H1 (cell line): ENCODE measurements around the gene EPB41L4B. TPM values are rescaled to one million over a fixed set of nuclear protein-coding genes. Genes with fewer than 3 reads are reported as not detected.
A peak's percentile ranks its signal among the peaks of the same experiment; 100 is the strongest.

Experiments
- CTCF ChIA-PET: fragments of 300-600 bp; sonication (Branson Sonifier 250); formaldehyde crosslinking; loops from one replicate; lab custom pipeline; 2021; ENCODE audit not compliant: partially characterized antibody; lab: Charles Lee
- POLR2A ChIA-PET: fragments of 300-600 bp; sonication (Branson Sonifier 250); formaldehyde crosslinking; loops from one replicate; lab custom pipeline; 2021; ENCODE audit warnings: inconsistent platforms; ENCODE audit not compliant: partially characterized antibody; lab: Charles Lee
- DNase-seq, 2 experiments: peaks; one replicate each; pipeline versions ENCODE4 v3.0.0 to v3.0.0-alpha.2; 2010 to 2022; ENCODE audit warnings: low spot score in 2 of 2, low read depth in 1 of 2, mixed read lengths in 1 of 2
- FAIRE-seq: peaks from 2 replicates; lab custom pipeline; 2011; peaks lifted over from hg19 to GRCh38; lab: Jason Lieb, UNC
- H2AFZ ChIP-seq: 2 replicates; pipeline ENCODE4 v1.8.1; 2012; ENCODE audit warnings: low read length, inconsistent platforms
- H2AK5ac ChIP-seq: 2 replicates; pipeline ENCODE4 v1.6.1; 2013; ENCODE audit warnings: low read depth, low read length
- H2BK120ac ChIP-seq: replicated peaks from 2 replicates; pipeline ENCODE3; 2013; ENCODE audit warnings: low read depth, low read length, inconsistent platforms
- H2BK12ac ChIP-seq: 2 replicates; pipeline ENCODE4 v1.6.1; 2013; ENCODE audit warnings: low read depth, low read length
- H2BK15ac ChIP-seq: 2 replicates; pipeline ENCODE4 v1.6.1; 2013; ENCODE audit warnings: low read length
- H2BK20ac ChIP-seq: 2 replicates; pipeline ENCODE4 v1.6.1; 2013; ENCODE audit warnings: low read length
- H2BK5ac ChIP-seq: 2 replicates; pipeline ENCODE4 v1.6.1; 2013; ENCODE audit warnings: low read depth, low read length
- H3K14ac ChIP-seq: 2 replicates; pipeline ENCODE4 v1.6.1; 2013; ENCODE audit warnings: inconsistent platforms; ENCODE audit not compliant: insufficient read length
- H3K18ac ChIP-seq: 2 replicates; pipeline ENCODE4 v1.6.1; 2013; ENCODE audit warnings: low read length; ENCODE audit errors: extremely low read depth
- H3K23ac ChIP-seq: 2 replicates; pipeline ENCODE4 v1.6.1; 2013; ENCODE audit warnings: inconsistent platforms; ENCODE audit not compliant: insufficient read length
- H3K23me2 ChIP-seq: 2 replicates; pipeline ENCODE4 v1.6.1; 2013; ENCODE audit warnings: low read depth, low read length
- H3K27ac ChIP-seq: 2 replicates; pipeline ENCODE4 v1.6.1; 2011; ENCODE audit warnings: low read depth, low read length, inconsistent platforms
- H3K27me3 ChIP-seq, 4 experiments: replicated peaks in 1 of 4; 1 replicate in 1 of 4; 2 replicates in 3 of 4; pipeline versions ENCODE4 v1.6.1 to v1.8.1; 2011 to 2013; ENCODE audit warnings: low read length in 3 of 4, mild to moderate bottlenecking in 3 of 4, inconsistent platforms in 2 of 4, mixed read lengths in 2 of 4, moderate library complexity in 1 of 4; ENCODE audit not compliant: control insufficient read depth in 3 of 4, insufficient read depth in 3 of 4; ENCODE audit errors: extremely low read depth in 1 of 4
- H3K36me3 ChIP-seq, 4 experiments: 2 replicates each; pipeline versions ENCODE4 v1.6.1 to v1.8.1; 2011 to 2013; ENCODE audit warnings: mild to moderate bottlenecking in 4 of 4, low read length in 3 of 4, moderate library complexity in 2 of 4, control low read depth in 1 of 4, inconsistent platforms in 1 of 4; ENCODE audit not compliant: insufficient read depth in 4 of 4, control insufficient read depth in 2 of 4
- H3K4ac ChIP-seq: replicated peaks from 2 replicates; pipeline ENCODE3; 2013; ENCODE audit warnings: low read length, low read depth, mixed read lengths, inconsistent platforms; ENCODE audit not compliant: insufficient read length
- H3K4me1 ChIP-seq, 4 experiments: replicated peaks in 1 of 4; 1 replicate in 1 of 4; 2 replicates in 3 of 4; pipeline versions ENCODE4 v1.6.1 to v1.8.1; 2011 to 2013; ENCODE audit warnings: low read length in 3 of 4, inconsistent platforms in 2 of 4, mixed read lengths in 1 of 4; ENCODE audit not compliant: insufficient read depth in 4 of 4, control insufficient read depth in 3 of 4
- H3K4me2 ChIP-seq, 2 experiments: 2 replicates each; pipeline versions ENCODE4 v1.6.1 to v1.8.1; 2011 to 2013; ENCODE audit warnings: low read depth in 2 of 2, low read length in 2 of 2, control low read depth in 1 of 2, inconsistent platforms in 1 of 2, mild to moderate bottlenecking in 1 of 2; ENCODE audit not compliant: insufficient read depth in 1 of 2
- H3K4me3 ChIP-seq, 4 experiments: fragments of 200-600, 300-600 bp in 1 of 4; sonication (generic), shearing (Covaris generic), sonication (Bioruptor Twin) in 1 of 4; 2 replicates each; pipeline versions ENCODE4 v1.5.1 to v1.8.1; 2011 to 2016; ENCODE audit warnings: low read length in 4 of 4, low read depth in 3 of 4, control low read depth in 2 of 4, inconsistent platforms in 2 of 4, mild to moderate bottlenecking in 2 of 4, mixed read lengths in 1 of 4, moderate library complexity in 1 of 4; ENCODE audit not compliant: insufficient read depth in 2 of 4; ENCODE audit errors: extremely low read depth in 1 of 4
- H3K56ac ChIP-seq: replicated peaks from 2 replicates; pipeline ENCODE3; 2013; ENCODE audit warnings: low read depth, mild to moderate bottlenecking, mixed read lengths, low read length, inconsistent platforms; ENCODE audit not compliant: insufficient read length
- H3K79me1 ChIP-seq: 2 replicates; pipeline ENCODE4 v1.6.1; 2013; ENCODE audit warnings: low read depth, low read length, control low read depth
- H3K79me2 ChIP-seq, 2 experiments: 2 replicates each; pipeline versions ENCODE4 v1.6.1 to v1.8.1; 2012 to 2013; ENCODE audit warnings: low read length in 2 of 2, mild to moderate bottlenecking in 2 of 2, inconsistent platforms in 1 of 2; ENCODE audit not compliant: insufficient read depth in 2 of 2, control insufficient read depth in 1 of 2
- H3K9ac ChIP-seq, 4 experiments: replicated peaks in 1 of 4; 1 replicate in 1 of 4; 2 replicates in 3 of 4; pipeline versions ENCODE4 v1.6.1 to v1.8.1; 2011 to 2013; ENCODE audit warnings: low read depth in 3 of 4, low read length in 3 of 4, control low read depth in 2 of 4, mild to moderate bottlenecking in 2 of 4, moderate library complexity in 2 of 4, inconsistent platforms in 1 of 4; ENCODE audit errors: extremely low read depth in 1 of 4
- H3K9me3 ChIP-seq, 2 experiments: 2 replicates each; pipeline versions ENCODE4 v1.6.1 to v1.8.1; 2012 to 2013; ENCODE audit warnings: mild to moderate bottlenecking in 2 of 2, moderate library complexity in 2 of 2, control low read depth in 1 of 2, inconsistent platforms in 1 of 2, low read depth in 1 of 2, low read length in 1 of 2, mixed read lengths in 1 of 2; ENCODE audit not compliant: insufficient read depth in 2 of 2
- H4K20me1 ChIP-seq, 2 experiments: replicated peaks in 1 of 2; 2 replicates each; pipeline versions ENCODE3 to v1.8.1; 2011 to 2013; ENCODE audit warnings: inconsistent platforms in 2 of 2, low read length in 2 of 2, mild to moderate bottlenecking in 1 of 2; ENCODE audit not compliant: insufficient read depth in 2 of 2, control insufficient read depth in 1 of 2
- H4K5ac ChIP-seq: 2 replicates; pipeline ENCODE4 v1.6.1; 2013; ENCODE audit warnings: low read length, low read depth, mixed read lengths, inconsistent platforms; ENCODE audit not compliant: insufficient read length
- H4K8ac ChIP-seq: 2 replicates; pipeline ENCODE4 v1.8.0; 2013; ENCODE audit warnings: mild to moderate bottlenecking, moderate library complexity, low read length, inconsistent platforms; ENCODE audit not compliant: insufficient read depth; ENCODE audit errors: extremely low read depth
- H4K91ac ChIP-seq: replicated peaks from 2 replicates; pipeline ENCODE3; 2013; ENCODE audit warnings: low read length, mixed read lengths, inconsistent platforms; ENCODE audit not compliant: insufficient read length
- KDM1A ChIP-seq: fragments of 200-600, 300-600 bp; sonication (generic); IDR thresholded peaks from 2 replicates; pipeline ENCODE4 v1.7.1; 2016; ENCODE audit warnings: mild to moderate bottlenecking, low read length, borderline replicate concordance
- KDM4A ChIP-seq: IDR thresholded peaks from one replicate; pipeline ENCODE4 v1.7.1; 2012; ENCODE audit warnings: low read depth, mild to moderate bottlenecking, moderate library complexity, low read length, inconsistent platforms; ENCODE audit not compliant: severe bottlenecking
- SP1 ChIP-seq: IDR thresholded peaks from 2 replicates; pipeline ENCODE4 v1.6.1; 2011; ENCODE audit warnings: low read depth, low read length
- WGBS, 2 experiments: shearing (Covaris generic) in 1 of 2; methylation state at CpG; one replicate each; pipeline versions ENCODE4 v1.1.6 to v1.1.7; 2013 to 2015; ENCODE audit warnings: low lambda C conversion rate in 2 of 2, mixed read lengths in 2 of 2, inconsistent platforms in 1 of 2, low coverage in 1 of 2, missing lambda C conversion rate in 1 of 2; ENCODE audit not compliant: insufficient replicate concordance in 2 of 2, insufficient coverage in 1 of 2, insufficient read length in 1 of 2; ENCODE audit errors: extremely low coverage in 1 of 2, missing lambda C conversion rate in 1 of 2; 5-methylcytosine and 5-hydroxymethylcytosine counted together
- polyA plus RNA-seq, 7 experiments: library from polyadenylated mRNA; depleted of rRNA in 3 of 7; stranded (reverse) in 5 of 7; unstranded in 2 of 7; fragments of >200 nt in 5 of 7; fragments of 200-250 nt in 2 of 7; gene quantifications; 1 replicate in 5 of 7; 2 replicates in 1 of 7; 4 replicates in 1 of 7; pipeline versions ENCODE4 v1.2.1 to v1.2.3, GENCODE V29; 2011 to 2013; ENCODE audit warnings: missing spikeins in 2 of 7, mixed read lengths in 2 of 7
- total RNA-seq: library from RNA; stranded (reverse); fragmentation: NEBNext Ultra II Directional; extraction: Animal tissue kit (Norgen Biotek cat#: 25700); gene quantifications from 2 replicates; pipeline ENCODE4 v1.2.1, GENCODE V29; 2021

Gene EPB41L4B
- total and polyA plus RNA-seq, 2 of the 8 experiments (the other 6 are each of a cell fraction or from before 2014, with no cell fraction given): 11.9 to 25.0 TPM

DNA sequence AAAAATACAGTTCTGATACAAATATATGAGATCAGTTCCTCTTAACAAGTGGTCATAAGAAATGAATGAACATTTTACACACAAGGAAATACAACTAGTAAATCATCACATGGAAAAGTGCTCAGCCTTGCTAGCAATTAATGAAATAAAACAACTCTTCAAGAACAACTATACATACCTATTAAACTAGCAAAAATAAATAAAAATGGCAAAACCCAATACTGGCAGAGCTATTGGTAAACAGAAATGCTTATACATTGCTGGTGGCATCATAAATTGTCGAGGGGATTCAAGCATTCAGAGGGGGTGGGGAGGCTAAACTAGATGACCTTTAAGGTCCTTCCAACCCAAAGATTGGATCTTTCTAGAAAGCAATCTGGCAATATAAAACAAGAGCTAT lies 147.9 kb downstream of the EPB41L4B start:
- Histone ChIP-seq H4K5ac (no peak overlapping the region), H3K27ac (no peak overlapping the region), H3K56ac (no peak overlapping the region), H2BK20ac (no peak overlapping the region), H2BK5ac (no peak overlapping the region), H2BK120ac (no peak overlapping the region), H3K36me3 (no peaks in the 10 kb centered on the region), H2BK12ac (no peak overlapping the region), H3K18ac (no peak overlapping the region), H3K14ac (no peak overlapping the region), H3K23ac (no peak overlapping the region), H3K4me2 (no peak overlapping the region), H2AK5ac (no peak overlapping the region), H4K8ac (no peak overlapping the region), H3K9me3 (no peaks in the 10 kb centered on the region), H2BK15ac (no peak overlapping the region), H3K23me2 (no peaks in the 10 kb centered on the region), H3K9ac (no peak overlapping the region), H3K4me3 (no peak overlapping the region), H2AFZ (no peak overlapping the region), H4K20me1 (no peaks in the 10 kb centered on the region), H3K4ac (no peak overlapping the region), H3K79me2 (no peaks in the 10 kb centered on the region), H4K91ac (no peak overlapping the region), H3K79me1 (no peaks in the 10 kb centered on the region), H3K4me1 (no peaks in the 10 kb centered on the region), H3K27me3 (peaks cover 0 to under 1% (median under 1%) of the 10 kb centered on the region in 4 experiments; a peak in 4 of 7 replicates)
- ChIA-PET CTCF (interaction anchor here (0.6 to 4.6 kb wide), 3 partner anchors 11 to 237 kb away, joined by 4 to 21 read pairs (median 6); no protein-coding TSS in a partner anchor), POLR2A (interaction anchor here (0.7 kb wide), 1 partner anchor 173 kb away, joined by 3 read pairs; no protein-coding TSS in a partner anchor)
- WGBS, 2 experiments: 81% methylated on average over 1 of the region's 1 CpG; no CpG with 5 or more reads in 1 of the 2 experiments
- DNase-seq: no peak
- FAIRE-seq: no peak
- no peak for TF ChIP-seq KDM4A
- TF ChIP-seq KDM1A: 0 out of 2 replicates have a peak, but pooled peaks have one; percentile 30
- no peak for TF ChIP-seq SP1
